IPS DF 6.9 (cell line): Measurements from ENCODE around the gene TMEM225B.
A peak's percentile ranks its signal among the peaks of the same experiment; 100 is the strongest.
"Not testable (repeated sequence)": the region's sequence is repeated elsewhere in the genome, so short reads cannot be mapped to it uniquely, and the experiment has no call there.

ENCODE experiments used
- DNase-seq: peaks from one replicate; pipeline ENCODE4 v3.0.0-alpha.2; 2013; ENCODE audit warnings: low read depth, low spot score
- H3K27ac ChIP-seq: one replicate; pipeline ENCODE4 v1.5.1; 2013; ENCODE audit warnings: low read length, control low read depth
- H3K27me3 ChIP-seq: 2 replicates; pipeline ENCODE4 v1.6.1; 2013; ENCODE audit warnings: mild to moderate bottlenecking, low read length; ENCODE audit not compliant: control insufficient read depth, insufficient read depth
- H3K36me3 ChIP-seq: 2 replicates; pipeline ENCODE4 v1.6.1; 2013; ENCODE audit warnings: low read length; ENCODE audit not compliant: control insufficient read depth, insufficient read depth
- H3K4me1 ChIP-seq: 2 replicates; pipeline ENCODE4 v1.6.1; 2013; ENCODE audit warnings: low read length; ENCODE audit not compliant: control insufficient read depth, insufficient read depth
- H3K4me3 ChIP-seq: 2 replicates; pipeline ENCODE4 v1.5.1; 2013; ENCODE audit warnings: mild to moderate bottlenecking, low read length
- H3K9me3 ChIP-seq: 2 replicates; pipeline ENCODE4 v1.6.1; 2013; ENCODE audit warnings: low read length, inconsistent platforms; ENCODE audit not compliant: control insufficient read depth, insufficient read depth
- WGBS: extraction: QIAGEN DNeasy Blood & Tissue Kit; methylation state at CpG from one replicate; pipeline ENCODE4 v1.1.7; 2013; ENCODE audit warnings: mixed read lengths, missing lambda C conversion rate; ENCODE audit not compliant: insufficient read length, insufficient coverage; 5-methylcytosine and 5-hydroxymethylcytosine counted together

TMEM225B gene

GRCh38 chr7:99559175-99559915, 38.7 kb upstream of the TMEM225B start:
- no peaks in the 10 kb centered on the region for H3K4me1 ChIP-seq
- no peaks in the 10 kb centered on the region for H3K27me3 ChIP-seq
- DNase-seq = no peak
- H3K27ac ChIP-seq = no peak overlapping the region
- peaks cover 12% of the 10 kb centered on the region; the same call in 1 of the 2 replicates for H3K36me3 ChIP-seq
- no CpG with 5 or more reads among the region's 31 CpGs for WGBS
- no peaks in the 10 kb centered on the region for H3K9me3 ChIP-seq
- peak overlapping the region; percentile 99 for H3K4me3 ChIP-seq

DNA sequence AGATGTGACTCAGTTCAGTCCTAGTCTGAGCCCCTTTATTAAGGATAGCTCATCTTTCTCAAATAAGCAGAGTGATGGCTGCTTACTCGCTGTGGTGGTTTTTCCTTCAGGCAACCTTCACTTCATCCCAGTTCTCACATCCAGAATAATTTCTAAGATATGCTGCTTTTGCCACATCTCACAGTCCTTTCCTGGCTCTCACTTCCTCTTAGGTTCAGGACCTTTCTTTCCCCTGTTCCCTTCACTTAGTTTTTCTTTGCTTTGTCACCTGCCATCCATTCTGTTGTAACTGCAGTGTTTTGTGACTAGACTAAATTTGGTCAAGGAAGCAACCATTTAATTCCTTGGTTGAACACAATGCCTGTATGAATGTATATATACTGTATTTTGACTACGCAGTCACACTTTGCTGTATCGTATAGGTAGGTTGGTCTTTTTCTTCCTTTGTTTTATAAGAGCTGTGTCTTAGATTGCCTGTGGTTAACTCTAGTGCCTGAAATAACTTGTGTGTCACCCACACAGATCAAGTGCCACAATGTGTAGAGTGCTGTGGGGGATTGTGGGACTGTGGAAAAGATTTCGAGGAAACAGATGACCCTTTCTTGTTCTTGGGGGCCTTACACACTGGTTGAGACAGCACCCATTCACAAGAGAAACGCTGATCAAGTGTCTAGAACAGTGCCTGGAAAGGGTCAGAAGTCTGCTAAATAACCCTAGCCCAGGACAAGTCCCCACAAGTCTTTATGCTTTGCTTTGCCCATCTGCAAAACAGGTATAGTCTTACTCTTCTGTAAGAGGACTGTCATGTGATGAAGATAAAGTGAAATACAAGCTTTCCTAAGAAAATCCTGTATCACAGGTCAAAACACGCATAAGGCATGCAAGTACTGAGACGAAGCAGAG, 37.0 kb upstream of the TMEM225B start:
- H3K4me3 ChIP-seq = no peak overlapping the region
- no peak for DNase-seq
- peaks cover 12% of the 10 kb centered on the region; the same call in 1 of the 2 replicates for H3K36me3 ChIP-seq
- WGBS = no CpG with 5 or more reads among the region's 7 CpGs
- no peaks in the 10 kb centered on the region for H3K4me1 ChIP-seq
- H3K9me3 ChIP-seq = no peaks in the 10 kb centered on the region
- H3K27ac ChIP-seq = no peak overlapping the region
- no peaks in the 10 kb centered on the region for H3K27me3 ChIP-seq

DNA sequence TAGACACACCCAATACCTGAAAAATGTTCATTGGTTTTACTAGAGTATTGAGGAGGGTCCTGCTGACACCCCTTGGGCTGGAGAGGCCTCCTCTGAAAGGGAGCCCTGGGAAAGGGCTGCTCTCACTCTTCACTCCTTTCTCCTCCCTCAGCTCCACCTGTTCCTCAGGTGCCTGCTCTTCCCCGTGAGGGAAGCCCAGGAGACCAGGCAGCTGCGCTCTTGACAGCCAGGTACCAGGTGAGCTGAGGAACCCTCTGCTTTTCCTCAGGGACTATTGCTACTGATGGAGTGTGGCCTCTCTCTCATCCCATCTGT, 36.4 kb upstream of the TMEM225B start:
- no peaks in the 10 kb centered on the region for H3K4me1 ChIP-seq
- no CpG with 5 or more reads among the region's 2 CpGs for whole genome bisulfite sequencing
- H3K36me3 ChIP-seq = peaks cover 12% of the 10 kb centered on the region; the same call in 1 of the 2 replicates
- no peaks in the 10 kb centered on the region for H3K27me3 ChIP-seq
- no peak for DNase-seq
- no peak overlapping the region for H3K27ac ChIP-seq
- H3K9me3 ChIP-seq = no peaks in the 10 kb centered on the region
- no peak overlapping the region for H3K4me3 ChIP-seq

- no peak overlapping the region for H3K27ac ChIP-seq
- no peak for DNase-seq
- peaks cover 12% of the 10 kb centered on the region; the same call in 1 of the 2 replicates for H3K36me3 ChIP-seq
- no peaks in the 10 kb centered on the region for H3K27me3 ChIP-seq
- no peaks in the 10 kb centered on the region for H3K9me3 ChIP-seq
- no peak overlapping the region for H3K4me3 ChIP-seq
- WGBS = no CpG with 5 or more reads among the region's 9 CpGs
- H3K4me1 ChIP-seq = no peaks in the 10 kb centered on the region
These were observed 35.8 kb upstream of the TMEM225B start for GRCh38 chr7:99562114-99562784.

DNA sequence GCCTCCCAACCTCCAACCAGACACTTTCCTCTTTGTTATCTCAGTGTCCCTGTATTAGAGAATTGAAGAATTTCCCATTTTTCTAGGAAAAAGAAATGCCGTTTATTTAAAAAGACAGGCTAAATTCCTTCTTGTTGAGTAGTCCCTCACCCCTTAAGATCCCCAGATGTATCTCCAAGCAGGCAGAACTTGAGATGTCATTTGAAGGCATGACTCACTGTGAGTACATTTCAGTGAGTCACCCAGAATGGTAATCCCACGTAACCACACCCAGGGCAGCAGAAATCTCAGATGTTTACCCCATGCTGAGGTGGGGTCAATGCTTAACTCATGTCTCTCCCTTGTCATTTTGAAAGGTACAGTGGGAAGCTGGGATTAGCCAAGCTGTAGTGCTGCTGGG, 35.2 kb upstream of the TMEM225B start:
- WGBS = no CpG with 5 or more reads among the region's 2 CpGs

GRCh38 chr7:99563650-99564049, 34.4 kb upstream of the TMEM225B start:
- no peaks in the 10 kb centered on the region for H3K4me1 ChIP-seq
- no peaks in the 10 kb centered on the region for H3K9me3 ChIP-seq
- peaks cover 12% of the 10 kb centered on the region; the same call in 1 of the 2 replicates for H3K36me3 ChIP-seq
- no peak overlapping the region for H3K27ac ChIP-seq
- H3K4me3 ChIP-seq = no peak overlapping the region
- WGBS = no CpG with 5 or more reads among the region's 10 CpGs
- no peak for DNase-seq
- H3K27me3 ChIP-seq = no peaks in the 10 kb centered on the region

More for the DNA sequence above, 35.2 kb upstream of the TMEM225B start:
- H3K4me1 ChIP-seq = no peaks in the 10 kb centered on the region
- H3K27me3 ChIP-seq = no peaks in the 10 kb centered on the region
- H3K4me3 ChIP-seq = no peak overlapping the region
- no peaks in the 10 kb centered on the region for H3K9me3 ChIP-seq
- H3K27ac ChIP-seq = no peak overlapping the region
- DNase-seq = no peak
- H3K36me3 ChIP-seq = peaks cover 12% of the 10 kb centered on the region; the same call in 1 of the 2 replicates

GRCh38 chr7:99568770-99569169, 29.3 kb upstream of the TMEM225B start:
- not testable (repeated sequence) for H3K27me3 ChIP-seq, H3K27ac ChIP-seq, DNase-seq, H3K4me3 ChIP-seq, H3K9me3 ChIP-seq, H3K36me3 ChIP-seq, H3K4me1 ChIP-seq
- WGBS = no CpG with 5 or more reads among the region's 7 CpGs

- H3K36me3 ChIP-seq = peaks cover 7% of the 10 kb centered on the region; the same call in 1 of the 2 replicates
These were observed 26.3 kb upstream of the TMEM225B start for GRCh38 chr7:99571768-99572167.

DNA sequence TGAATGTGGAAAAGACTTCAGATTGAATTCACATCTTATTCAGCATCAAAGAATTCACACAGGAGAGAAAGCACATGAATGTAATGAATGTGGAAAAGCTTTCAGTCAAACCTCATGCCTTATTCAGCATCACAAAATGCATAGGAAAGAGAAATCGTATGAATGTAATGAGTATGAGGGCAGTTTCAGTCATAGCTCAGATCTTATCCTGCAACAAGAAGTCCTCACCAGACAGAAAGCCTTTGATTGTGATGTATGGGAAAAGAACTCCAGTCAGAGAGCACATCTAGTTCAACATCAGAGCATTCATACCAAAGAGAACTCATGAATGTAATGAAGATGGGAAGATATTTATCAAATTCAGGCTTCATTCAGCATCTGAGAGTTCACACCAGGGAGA, 24.8 kb upstream of the TMEM225B start:
- Histone ChIP-seq H3K4me3 (no peak overlapping the region), H3K27ac (no peak overlapping the region), H3K4me1 (no peaks in the 10 kb centered on the region), H3K9me3 (no peaks in the 10 kb centered on the region), H3K36me3 (peaks cover 7% of the 10 kb centered on the region; the same call in 1 of the 2 replicates), H3K27me3 (no peaks in the 10 kb centered on the region)
- DNase-seq = no peak
- no CpG with 5 or more reads among the region's 1 CpG for WGBS

More at GRCh38 chr7:99571768-99572167, 26.3 kb upstream of the TMEM225B start:
- Histone ChIP-seq H3K9me3 (no peaks in the 10 kb centered on the region), H3K27me3 (no peaks in the 10 kb centered on the region), H3K4me1 (no peaks in the 10 kb centered on the region), H3K27ac (no peak overlapping the region), H3K4me3 (no peak overlapping the region)
- no CpG with 5 or more reads among the region's 3 CpGs for WGBS
- no peak for DNase-seq

GRCh38 chr7:99576251-99576650, 21.8 kb upstream of the TMEM225B start:
- DNase-seq = no peak
- H3K36me3 ChIP-seq = peaks cover 7% of the 10 kb centered on the region; the same call in 1 of the 2 replicates
- WGBS = no CpG with 5 or more reads among the region's 3 CpGs

More at GRCh38 chr7:99576251-99576650, 21.8 kb upstream of the TMEM225B start:
- Histone ChIP-seq H3K9me3 (no peaks in the 10 kb centered on the region), H3K27ac (no peak overlapping the region), H3K4me3 (no peak overlapping the region), H3K4me1 (no peaks in the 10 kb centered on the region), H3K27me3 (no peaks in the 10 kb centered on the region)
